Epithelial cell of prostate (primary cell): ENCODE measurements around the gene CAMSAP3.
"Not testable (repeated sequence)": the region's sequence is repeated elsewhere in the genome, so short reads cannot be mapped to it uniquely, and the experiment has no call there.

Experiments
- DNase-seq: peaks from one replicate; pipeline ENCODE4 v3.0.0-alpha.2; 2011; ENCODE audit warnings: low read depth, low spot score
- H3K27ac ChIP-seq: fragments of 450-650 bp; 2 replicates; pipeline ENCODE4 v1.5.1; 2017; ENCODE audit warnings: mild to moderate bottlenecking

Gene CAMSAP3

DNA sequence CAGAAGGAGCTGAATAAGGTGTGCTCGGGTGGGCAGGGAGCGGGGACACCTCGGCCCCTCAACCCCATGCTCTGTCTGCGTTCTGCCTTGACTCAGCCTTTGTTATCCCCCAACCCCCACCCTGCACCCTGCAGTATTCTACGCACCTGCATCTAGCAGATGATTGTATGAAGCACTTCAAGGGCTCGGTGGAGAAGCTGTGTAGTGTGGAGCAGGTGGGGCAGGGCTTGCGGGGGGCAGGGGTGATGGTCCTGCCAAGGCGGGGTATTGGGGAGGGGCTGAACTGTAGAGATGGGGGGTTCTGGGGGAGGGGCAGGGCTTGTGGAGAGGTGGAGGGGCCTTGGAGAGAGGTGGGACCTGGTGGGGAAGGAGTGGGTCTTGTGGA, 47.4 kb downstream of the CAMSAP3 start:
- no peak overlapping the region for H3K27ac ChIP-seq
- DNase-seq: no peak

- H3K27ac ChIP-seq: not testable (repeated sequence)
- peak; percentile 36 for DNase-seq
Observed at GRCh38 chr19:7643629-7644549, 48.2 kb downstream of the CAMSAP3 start.

DNA sequence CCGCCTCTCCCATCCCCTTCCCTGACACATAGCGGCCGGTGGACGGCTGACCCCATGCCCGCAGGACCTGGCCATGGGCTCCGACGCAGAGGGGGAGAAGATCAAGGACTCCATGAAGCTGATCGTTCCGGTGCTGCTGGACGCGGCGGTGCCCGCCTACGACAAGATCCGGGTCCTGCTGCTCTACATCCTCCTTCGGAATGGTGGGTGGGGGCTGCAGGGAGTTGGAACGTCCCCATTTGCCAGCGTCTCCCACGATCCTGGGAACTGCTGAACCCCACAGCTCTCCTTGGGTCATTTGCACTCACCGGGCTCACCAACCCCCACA, 48.9 kb downstream of the CAMSAP3 start:
- H3K27ac ChIP-seq: no peak overlapping the region
- no peak for DNase-seq

- DNase-seq: no peak
- no peak overlapping the region for H3K27ac ChIP-seq
Observed at GRCh38 chr19:7645163-7645562, 49.5 kb downstream of the CAMSAP3 start.

DNA sequence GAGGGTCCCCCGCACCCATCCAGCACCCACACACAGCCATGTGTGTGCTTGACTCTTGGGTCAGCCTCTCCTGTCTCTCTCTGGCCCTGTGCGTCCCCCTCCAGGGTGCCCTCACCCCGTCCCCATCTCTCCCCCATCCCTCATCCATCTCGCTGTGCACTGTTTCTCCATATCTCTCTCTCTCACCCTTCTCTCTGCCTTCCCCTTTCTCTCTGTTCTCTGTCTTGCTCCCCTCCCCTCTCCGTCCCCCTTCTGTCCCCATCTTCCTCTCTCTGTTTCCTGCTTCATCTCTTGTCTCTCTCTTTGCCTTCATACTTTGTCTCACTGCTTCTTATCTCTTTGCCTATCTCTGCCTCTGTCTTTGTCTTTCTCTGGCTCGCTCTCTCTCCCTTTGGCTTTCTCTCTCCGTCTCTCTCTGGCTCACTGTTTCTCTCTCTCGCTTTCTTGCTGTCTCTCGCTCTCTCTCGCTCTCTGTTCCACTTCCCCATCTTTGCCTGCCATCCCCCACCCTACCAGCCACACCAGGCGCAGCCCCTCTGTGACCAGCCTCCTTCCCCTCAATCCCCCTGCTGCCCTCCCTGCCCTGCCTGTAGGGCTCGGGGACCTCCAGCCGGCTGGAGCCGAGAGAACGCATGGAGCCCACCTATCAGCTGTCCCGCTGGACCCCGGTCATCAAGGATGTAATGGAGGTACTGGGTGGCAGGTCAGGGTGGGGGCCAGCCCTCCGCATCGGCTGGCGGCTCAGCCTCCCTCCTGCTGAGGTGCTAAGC, 50.2 kb downstream of the CAMSAP3 start:
- no peak for DNase-seq
- no peak overlapping the region for H3K27ac ChIP-seq

GRCh38 chr19:7646426-7646700, 50.7 kb downstream of the CAMSAP3 start:
- H3K27ac ChIP-seq: no peak overlapping the region
- DNase-seq: no peak

DNA sequence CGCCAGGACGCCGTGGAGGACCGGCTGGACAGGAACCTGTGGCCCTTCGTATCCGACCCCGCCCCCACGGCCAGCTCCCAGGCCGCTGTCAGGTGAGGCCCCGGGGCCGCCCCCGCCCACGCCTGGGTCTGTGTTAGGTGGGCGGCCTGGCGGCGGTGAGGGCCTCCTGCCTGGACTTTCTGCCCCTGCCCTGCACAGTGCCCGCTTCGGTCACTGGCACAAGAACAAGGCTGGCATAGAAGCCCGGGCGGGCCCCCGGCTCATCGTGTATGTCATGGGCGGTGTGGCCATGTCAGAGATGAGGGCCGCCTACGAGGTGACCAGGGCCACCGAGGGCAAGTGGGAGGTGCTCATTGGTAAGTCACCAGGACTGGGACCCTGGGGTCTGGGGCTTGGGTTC, 51.5 kb downstream of the CAMSAP3 start:
- H3K27ac ChIP-seq: no peak overlapping the region

GRCh38 chr19:7648265-7649014, 52.8 kb downstream of the CAMSAP3 start:
- no peak for DNase-seq
- no peak overlapping the region for H3K27ac ChIP-seq

More for the DNA sequence above, 51.5 kb downstream of the CAMSAP3 start:
- DNase-seq: no peak

- H3K27ac ChIP-seq: no peak overlapping the region
- DNase-seq: no peak
Observed at GRCh38 chr19:7650148-7650547, 54.5 kb downstream of the CAMSAP3 start.

DNA sequence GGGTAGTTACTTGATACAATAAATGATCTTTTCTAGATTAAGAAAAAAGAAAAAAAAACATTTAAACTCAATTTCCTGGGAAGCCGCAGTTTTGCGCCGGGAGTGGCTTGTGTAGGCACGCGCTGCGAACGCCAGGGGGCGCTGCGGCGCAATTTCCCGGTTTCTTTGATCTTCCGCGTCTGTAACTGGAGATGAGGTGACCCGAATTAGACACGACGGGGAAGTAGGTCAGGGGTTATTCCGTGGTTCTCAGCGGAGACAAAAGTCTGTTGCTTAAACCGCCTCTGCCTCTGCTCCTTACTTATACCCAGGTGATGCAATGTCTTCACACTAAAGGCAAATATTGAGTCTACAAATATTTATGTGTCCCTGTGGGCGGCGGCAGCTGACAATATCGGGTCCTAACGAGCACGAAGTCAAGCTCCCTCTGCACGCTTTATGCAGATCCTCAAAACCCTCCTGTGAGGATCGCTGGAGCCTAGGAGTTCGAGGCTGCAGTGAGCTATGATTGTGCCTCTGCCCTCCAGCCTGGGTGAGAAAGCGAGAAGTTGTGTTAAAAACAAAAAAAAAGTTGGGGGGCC, 56.5 kb downstream of the CAMSAP3 start:
- peak; percentile 37 for DNase-seq
- peak overlapping the region; percentile 19 for H3K27ac ChIP-seq

GRCh38 chr19:7654401-7654800, 58.7 kb downstream of the CAMSAP3 start:
- no peak for DNase-seq
- H3K27ac ChIP-seq: no peak overlapping the region

DNA sequence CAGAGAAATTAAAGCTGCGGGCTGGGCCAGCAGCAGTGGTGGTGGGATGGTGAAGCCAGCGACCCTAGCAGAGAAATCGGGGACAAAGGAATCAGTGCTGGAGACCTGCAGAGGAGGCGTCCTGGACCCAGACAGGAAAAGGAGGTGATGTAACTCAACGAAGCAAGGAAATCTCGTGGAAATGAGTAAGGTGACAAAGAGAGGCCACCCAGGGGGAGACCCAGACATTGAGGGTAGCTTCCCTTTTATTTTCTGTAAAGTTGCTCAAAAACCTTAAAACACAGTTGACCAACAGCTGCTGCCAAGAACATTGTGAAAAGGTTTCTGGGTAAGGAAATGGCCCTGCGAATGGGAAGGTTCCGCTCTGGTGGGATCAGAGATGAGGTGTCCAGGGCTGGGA, 59.9 kb downstream of the CAMSAP3 start:
- H3K27ac ChIP-seq: no peak overlapping the region
- DNase-seq: no peak

DNA sequence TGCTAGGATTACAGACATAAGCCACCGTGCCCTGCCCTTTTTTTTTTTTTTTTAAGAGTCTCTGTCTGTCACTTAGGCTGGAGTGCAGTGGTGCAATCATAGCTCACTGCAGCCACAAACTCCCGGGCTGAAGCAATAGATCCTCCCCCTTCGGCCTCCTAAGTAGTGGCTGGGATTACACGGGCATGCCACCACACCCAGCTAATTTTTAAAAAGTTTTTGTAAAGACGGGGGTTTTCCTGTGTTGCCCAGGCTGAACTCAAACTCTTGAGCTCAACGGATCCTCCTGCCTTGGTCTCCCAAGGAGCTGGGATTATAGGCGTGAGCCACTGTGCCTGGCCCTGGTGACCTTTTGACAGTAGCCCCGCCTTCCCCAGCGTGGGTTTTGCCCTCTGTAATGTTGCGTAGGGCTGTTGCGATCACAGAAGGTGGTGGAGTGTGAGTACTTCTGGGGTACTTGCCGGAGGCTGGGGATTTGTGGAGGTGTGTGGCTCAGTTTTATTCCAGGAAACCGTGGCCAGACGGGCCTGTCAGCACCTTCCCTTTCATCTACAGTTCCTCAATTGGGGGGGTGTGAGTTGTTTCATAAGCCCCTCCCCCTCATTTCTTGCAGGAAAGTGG, 61.6 kb downstream of the CAMSAP3 start:
- H3K27ac ChIP-seq: no peak overlapping the region
- no peak for DNase-seq

GRCh38 chr19:7658219-7658686, 62.6 kb downstream of the CAMSAP3 start:
- DNase-seq: no peak
- H3K27ac ChIP-seq: no peak overlapping the region

DNA sequence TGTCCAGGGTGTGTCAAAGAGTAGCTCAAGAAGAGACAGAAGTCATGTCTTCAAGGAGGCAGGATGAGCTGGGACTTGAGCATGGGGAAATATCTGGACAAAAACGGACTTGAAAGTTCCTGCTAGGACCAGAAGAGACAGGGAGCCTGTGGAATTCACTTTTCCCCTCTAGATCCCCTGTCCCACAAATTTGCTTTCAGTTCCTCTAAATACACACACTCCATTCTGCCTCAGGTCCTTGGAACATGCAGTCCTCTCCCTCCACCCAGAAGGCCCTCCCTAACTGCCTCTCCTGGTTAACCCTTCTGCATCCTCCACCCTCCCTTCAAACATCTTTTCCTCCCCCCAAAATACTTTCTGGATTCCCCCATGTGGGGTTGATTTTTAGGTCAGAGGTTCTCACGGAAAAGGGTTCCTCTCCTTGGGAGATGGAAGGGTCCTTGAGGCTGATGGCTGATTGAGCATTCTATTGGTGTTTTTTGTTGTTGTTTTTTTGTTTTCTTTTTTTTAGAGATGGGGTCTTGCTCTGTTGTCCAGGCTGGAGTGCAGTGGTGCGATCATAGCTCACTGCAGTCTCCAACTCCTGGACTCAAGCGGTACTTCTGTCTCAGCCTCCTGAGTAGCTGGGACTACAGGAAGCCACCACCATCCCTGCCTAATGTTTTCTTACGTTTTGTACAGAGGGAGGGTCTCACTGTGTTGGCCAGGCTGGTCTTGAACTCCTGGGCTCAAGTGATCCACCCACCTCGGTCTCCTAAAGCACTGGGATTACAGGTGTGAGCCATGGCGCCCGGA, 66.3 kb downstream of the CAMSAP3 start:
- DNase-seq: no peak
- no peak overlapping the region for H3K27ac ChIP-seq

GRCh38 chr19:7662657-7663056, 67.0 kb downstream of the CAMSAP3 start:
- H3K27ac ChIP-seq: no peak overlapping the region
- no peak for DNase-seq

- no peak for DNase-seq
- H3K27ac ChIP-seq: no peak overlapping the region
Observed at GRCh38 chr19:7663706-7664105, 68.0 kb downstream of the CAMSAP3 start.

GRCh38 chr19:7665076-7665475, 69.4 kb downstream of the CAMSAP3 start:
- no peak for DNase-seq
- no peak overlapping the region for H3K27ac ChIP-seq
